CD4-positive, CD25-positive, alpha-beta regulatory T cell (primary cell): ENCODE results near the gene NKRF. TPM values are rescaled to one million over a fixed set of nuclear protein-coding genes. Genes with fewer than 3 reads are reported as not detected.

Source experiments
- ATAC-seq, 2 donors: fragments of 150-1000 bp; cut with Tn5 transposase; one replicate each; pipeline ENCODE4 v1.10.0; 2021; ENCODE audit warnings: low read depth in 2 of 2, moderate number of reproducible peaks in 2 of 2, moderate library complexity in 1 of 2
- DNase-seq, 3 donors: peaks; one replicate each; pipeline versions ENCODE4 v3.0.0 to v3.0.0-alpha.2; 2012 to 2022; ENCODE audit warnings: mixed read lengths in 1 of 3
- H3K27ac ChIP-seq: one replicate; pipeline ENCODE4 v1.7.0; 2013; ENCODE audit warnings: mild to moderate bottlenecking, low read length; ENCODE audit not compliant: insufficient read depth, poor library complexity, severe bottlenecking
- H3K27me3 ChIP-seq: one replicate; pipeline ENCODE4 v1.7.0; 2013; ENCODE audit warnings: low read length; ENCODE audit not compliant: control insufficient read depth, insufficient read depth
- H3K36me3 ChIP-seq: one replicate; pipeline ENCODE4 v1.7.0; 2013; ENCODE audit warnings: mild to moderate bottlenecking, low read length, moderate library complexity; ENCODE audit not compliant: control insufficient read depth, insufficient read depth
- H3K4me1 ChIP-seq: 2 replicates; pipeline ENCODE4 v1.7.0; 2013; ENCODE audit warnings: mild to moderate bottlenecking, low read length; ENCODE audit not compliant: insufficient read depth, control insufficient read depth, poor library complexity, severe bottlenecking
- H3K4me3 ChIP-seq: one replicate; pipeline ENCODE4 v1.7.0; 2013; ENCODE audit warnings: low read depth, mild to moderate bottlenecking, low read length, moderate library complexity
- H3K9me3 ChIP-seq, 2 experiments: 1 replicate in 1 of 2; 2 replicates in 1 of 2; pipeline ENCODE4 v1.7.0; 2013; ENCODE audit warnings: low read length in 2 of 2, mild to moderate bottlenecking in 1 of 2, moderate library complexity in 1 of 2; ENCODE audit not compliant: control insufficient read depth in 2 of 2
- H3K27ac Mint-ChIP-seq, 3 donors: one replicate each; pipeline ENCODE4 v1.8.0; 2020 to 2022; ENCODE audit warnings: mild to moderate bottlenecking in 3 of 3, mixed read lengths in 3 of 3, moderate library complexity in 2 of 3
- H3K27me3 Mint-ChIP-seq: one replicate; pipeline ENCODE4 v1.8.0; 2022; ENCODE audit warnings: mild to moderate bottlenecking, mixed read lengths
- H3K36me3 Mint-ChIP-seq: one replicate; pipeline ENCODE4 v1.8.0; 2020; ENCODE audit warnings: mixed read lengths
- H3K4me1 Mint-ChIP-seq, 4 donors: one replicate each; pipeline ENCODE4 v1.8.0; 2020 to 2022; ENCODE audit warnings: mixed read lengths in 4 of 4, mild to moderate bottlenecking in 1 of 4
- H3K4me3 Mint-ChIP-seq, 4 donors: one replicate each; pipeline ENCODE4 v1.8.0; 2020 to 2022; ENCODE audit warnings: mild to moderate bottlenecking in 4 of 4, mixed read lengths in 4 of 4, moderate library complexity in 3 of 4
- H3K9me3 Mint-ChIP-seq, 7 donors: one replicate each; pipeline ENCODE4 v1.8.0; 2020 to 2022; ENCODE audit warnings: mixed read lengths in 7 of 7, mild to moderate bottlenecking in 3 of 7, moderate library complexity in 2 of 7
- polyA plus RNA-seq, 4 donors: library from polyadenylated mRNA; unstranded; fragments of 300-500 nt; fragmentation: Illumina TruSeq; gene quantifications; one replicate each; pipeline ENCODE4 v1.2.3, GENCODE V29; 2021
- total RNA-seq: library from RNA; stranded (reverse); gene quantifications from one replicate; pipeline ENCODE4 v1.2.3, GENCODE V29; 2022

The NKRF gene
- total RNA-seq (14.1 TPM), polyA plus RNA-seq (1 to 10 TPM; 3.4 to 6.9 (median 6.2) TPM)

- Mint-ChIP-seq H3K27ac (peak within 1 kb of the TSS; percentile 83 to 98 (median 97)), H3K9me3 (peaks cover 0 to 2% (median 0%) of the 10 kb centered on the region in 7 donors), H3K4me1 (peaks cover 15 to 43% (median 31%) of the 10 kb centered on the region in 4 donors), H3K36me3 (peaks cover 8% of the 10 kb centered on the region), H3K27me3 (peaks cover 4% of the 10 kb centered on the region), H3K4me3 (peak within 1 kb of the TSS; percentile 90 to 98 (median 96))
- Histone ChIP-seq H3K27ac (peak within 1 kb of the TSS; percentile 90), H3K27me3 (no peaks in the 10 kb centered on the region), H3K9me3 (no peaks in the 10 kb centered on the region), H3K4me1 (peaks cover 14% of the 10 kb centered on the region), H3K36me3 (no peaks in the 10 kb centered on the region), H3K4me3 (peak within 1 kb of the TSS; percentile 82)
- ATAC-seq (peak; percentile 73 to 78), DNase-seq (peak; percentile 86 to 91 (median 90))
Observed at GRCh38 chrX:119606280-119607017, at the start of gene NKRF. Gene NKRF (minus strand): TSS chrX:119606424.

GRCh38 chrX:119655125-119655524, 48.9 kb upstream of the NKRF start:
- peak in 1 of 2 donors; percentile 83 for ATAC-seq
- H3K36me3 ChIP-seq, result peaks cover 53% of the 10 kb centered on the region
- Mint-ChIP-seq H3K27ac (peak overlapping the region; percentile 39 to 90 (median 83)), H3K9me3 (no peaks in the 10 kb centered on the region), H3K27me3 (no peaks in the 10 kb centered on the region), H3K36me3 (peaks cover 65% of the 10 kb centered on the region), H3K4me3 (peak overlapping the region in 3 of 4 donors; percentile 40 to 70 (median 52)), H3K4me1 (peaks cover 16 to 52% (median 27%) of the 10 kb centered on the region in 4 donors)
- peak overlapping the region; percentile 61 for H3K27ac ChIP-seq
- peak in 1 of 3 donors; percentile 49 for DNase-seq
- no peaks in the 10 kb centered on the region for H3K27me3 ChIP-seq
- no peaks in the 10 kb centered on the region for H3K9me3 ChIP-seq
- no peak overlapping the region for H3K4me3 ChIP-seq
- H3K4me1 ChIP-seq, result peaks cover 20% of the 10 kb centered on the region

GRCh38 chrX:119654112-119654531, 47.9 kb upstream of the NKRF start:
- H3K27me3 ChIP-seq, result no peaks in the 10 kb centered on the region
- Mint-ChIP-seq H3K4me3 (peak overlapping the region in 1 of 4 donors; percentile 39), H3K27ac (peak overlapping the region in 2 of 3 donors; percentile 80 to 83), H3K9me3 (no peaks in the 10 kb centered on the region), H3K27me3 (no peaks in the 10 kb centered on the region), H3K36me3 (peaks cover 60% of the 10 kb centered on the region), H3K4me1 (peaks cover 16 to 52% (median 25%) of the 10 kb centered on the region in 4 donors)
- ATAC-seq, result no peak
- DNase-seq, result peak in 1 of 3 donors; percentile 24
- H3K9me3 ChIP-seq, result no peaks in the 10 kb centered on the region
- H3K36me3 ChIP-seq, result peaks cover 53% of the 10 kb centered on the region
- no peak overlapping the region for H3K4me3 ChIP-seq
- H3K4me1 ChIP-seq, result peaks cover 25% of the 10 kb centered on the region
- no peak overlapping the region for H3K27ac ChIP-seq

GRCh38 chrX:119648421-119648775, 42.2 kb upstream of the NKRF start:
- no peak for DNase-seq
- Histone ChIP-seq H3K27ac (peak overlapping the region; percentile 79), H3K27me3 (no peaks in the 10 kb centered on the region), H3K4me3 (peak overlapping the region; percentile 41), H3K36me3 (peaks cover 65% of the 10 kb centered on the region), H3K9me3 (no peaks in the 10 kb centered on the region), H3K4me1 (peaks cover 29% of the 10 kb centered on the region)
- Mint-ChIP-seq H3K4me3 (peak overlapping the region; percentile 42 to 76 (median 59)), H3K9me3 (no peaks in the 10 kb centered on the region), H3K4me1 (peaks cover 12 to 55% (median 25%) of the 10 kb centered on the region in 4 donors), H3K27ac (peak overlapping the region; percentile 66 to 96 (median 96)), H3K36me3 (peaks cover 60% of the 10 kb centered on the region), H3K27me3 (no peaks in the 10 kb centered on the region)
- ATAC-seq, result no peak

GRCh38 chrX:119647552-119648420, 41.6 kb upstream of the NKRF start:
- Histone ChIP-seq H3K9me3 (no peaks in the 10 kb centered on the region), H3K27me3 (no peaks in the 10 kb centered on the region), H3K27ac (peak overlapping the region; percentile 79), H3K4me1 (peaks cover 29% of the 10 kb centered on the region), H3K36me3 (peaks cover 64% of the 10 kb centered on the region), H3K4me3 (peak overlapping the region; percentile 41)
- H3K36me3 Mint-ChIP-seq, result peaks cover 60% of the 10 kb centered on the region
- peaks cover 12 to 56% (median 25%) of the 10 kb centered on the region in 4 donors for H3K4me1 Mint-ChIP-seq
- no peaks in the 10 kb centered on the region for H3K9me3 Mint-ChIP-seq
- H3K27ac Mint-ChIP-seq, result peak overlapping the region; percentile 66 to 96 (median 96)
- ATAC-seq (peak; percentile 87 to 89), DNase-seq (peak; percentile 53 to 78 (median 57))
- peak overlapping the region; percentile 42 to 76 (median 59) for H3K4me3 Mint-ChIP-seq
- H3K27me3 Mint-ChIP-seq, result no peaks in the 10 kb centered on the region

GRCh38 chrX:119647089-119647488, 40.9 kb upstream of the NKRF start:
- peak overlapping the region; percentile 80 to 96 (median 96) for H3K27ac Mint-ChIP-seq
- peak overlapping the region in 3 of 4 donors; percentile 42 to 72 (median 50) for H3K4me3 Mint-ChIP-seq
- H3K9me3 ChIP-seq, result no peaks in the 10 kb centered on the region
- peaks cover 64% of the 10 kb centered on the region for H3K36me3 ChIP-seq
- H3K9me3 Mint-ChIP-seq, result no peaks in the 10 kb centered on the region
- peaks cover 62% of the 10 kb centered on the region for H3K36me3 Mint-ChIP-seq
- H3K4me3 ChIP-seq, result no peak overlapping the region
- H3K4me1 Mint-ChIP-seq, result peaks cover 12 to 63% (median 25%) of the 10 kb centered on the region in 4 donors
- DNase-seq, result no peak
- no peak for ATAC-seq
- no peaks in the 10 kb centered on the region for H3K27me3 Mint-ChIP-seq
- peaks cover 29% of the 10 kb centered on the region for H3K4me1 ChIP-seq
- no peaks in the 10 kb centered on the region for H3K27me3 ChIP-seq
- peak overlapping the region; percentile 79 for H3K27ac ChIP-seq

GRCh38 chrX:119646515-119646914, 40.3 kb upstream of the NKRF start:
- Histone ChIP-seq H3K27me3 (no peaks in the 10 kb centered on the region), H3K9me3 (no peaks in the 10 kb centered on the region), H3K36me3 (peaks cover 62% of the 10 kb centered on the region), H3K4me3 (no peak overlapping the region), H3K27ac (peak overlapping the region; percentile 79), H3K4me1 (peaks cover 29% of the 10 kb centered on the region)
- Mint-ChIP-seq H3K4me1 (peaks cover 12 to 63% (median 26%) of the 10 kb centered on the region in 4 donors), H3K9me3 (no peaks in the 10 kb centered on the region), H3K27ac (peak overlapping the region; percentile 80 to 96 (median 96)), H3K4me3 (peak overlapping the region in 3 of 4 donors; percentile 11 to 72 (median 50)), H3K36me3 (peaks cover 60% of the 10 kb centered on the region), H3K27me3 (no peaks in the 10 kb centered on the region)
- ATAC-seq (no peak), DNase-seq (peak in 2 of 3 donors; percentile 17 to 30)
